HEK293 (cell line): Measurements from ENCODE around the gene ALMS1.

Experiments
- CTCF ChIA-PET: fragments of 350-600 bp; formaldehyde crosslinking; extraction: SDS; loops from one replicate; lab custom pipeline; 2021; ENCODE audit warnings: antibody characterized with exemption; lab: Yijun Ruan, JAX
- POLR2A ChIA-PET: fragments of 300-600 bp; formaldehyde crosslinking; extraction: SDS; loops from one replicate; lab custom pipeline; 2020; ENCODE audit warnings: antibody characterized with exemption, inconsistent platforms; lab: Yijun Ruan, JAX
- H3K27ac ChIP-seq: fragments of 200-500 bp; sonication (Bioruptor generic); 2 replicates; pipeline ENCODE4 v1.5.1; 2014; ENCODE audit warnings: low read depth, low read length, control low read depth, inconsistent platforms; ENCODE audit errors: extremely low read depth
- H3K36me3 ChIP-seq, 2 experiments: fragments of 200-500 bp in 1 of 2; sonication (Bioruptor generic) in 1 of 2; 1 replicate in 1 of 2; 2 replicates in 1 of 2; pipeline ENCODE4 v1.5.1; 2014 to 2017; ENCODE audit warnings: inconsistent platforms in 2 of 2, low read length in 2 of 2; ENCODE audit not compliant: control insufficient read depth in 2 of 2, insufficient read depth in 1 of 2
- H3K4me1 ChIP-seq: fragments of 200-500 bp; sonication (Bioruptor generic); 2 replicates; pipeline ENCODE4 v1.5.1; 2014; ENCODE audit warnings: mild to moderate bottlenecking, low read length, inconsistent platforms; ENCODE audit not compliant: control insufficient read depth, insufficient read depth
- H3K4me3 ChIP-seq: 2 replicates; pipeline ENCODE4 v1.5.1; 2011; ENCODE audit warnings: low read depth, mild to moderate bottlenecking, control low read depth, low read length, moderate library complexity
- H3K9me3 ChIP-seq: fragments of 200-500 bp; sonication (Bioruptor generic); 2 replicates; pipeline ENCODE4 v1.5.1; 2014; ENCODE audit warnings: low read depth, low read length, inconsistent platforms; ENCODE audit not compliant: control insufficient read depth, insufficient read depth
- OSR2 ChIP-seq: fragments of 450-650 bp; formaldehyde crosslinking; IDR thresholded peaks from 2 replicates; pipeline ENCODE4 v1.5.1; 2016; ENCODE audit warnings: missing biosample characterization, missing genetic modification characterization
- RBAK ChIP-seq: fragments of 450-650 bp; formaldehyde crosslinking; IDR thresholded peaks from 2 replicates; pipeline ENCODE4 v1.5.1; 2016; ENCODE audit warnings: missing biosample characterization, missing genetic modification characterization
- SP2 ChIP-seq: fragments of 450-650 bp; formaldehyde crosslinking; IDR thresholded peaks from 2 replicates; pipeline ENCODE4 v1.5.1; 2016; ENCODE audit warnings: missing biosample characterization, missing genetic modification characterization
- ZBTB48 ChIP-seq: fragments of 450-650 bp; formaldehyde crosslinking; IDR thresholded peaks from 2 replicates; pipeline ENCODE4 v1.5.1; 2016; ENCODE audit warnings: missing biosample characterization, missing genetic modification characterization
- ZBTB7A ChIP-seq: fragments of 450-650 bp; formaldehyde crosslinking; IDR thresholded peaks from 2 replicates; pipeline ENCODE4 v1.5.1; 2016; ENCODE audit warnings: low read depth, missing biosample characterization, missing genetic modification characterization
- ZEB2 ChIP-seq: fragments of 450-650 bp; formaldehyde crosslinking; IDR thresholded peaks from 2 replicates; pipeline ENCODE4 v1.5.1; 2016; ENCODE audit warnings: missing biosample characterization, missing genetic modification characterization
- ZNF132 ChIP-seq: fragments of 450-650 bp; formaldehyde crosslinking; IDR thresholded peaks from 2 replicates; pipeline ENCODE4 v1.5.1; 2017; ENCODE audit warnings: missing biosample characterization, missing genetic modification characterization, borderline replicate concordance
- ZNF169 ChIP-seq: fragments of 450-650 bp; formaldehyde crosslinking; IDR thresholded peaks from 2 replicates; pipeline ENCODE4 v1.5.1; 2016; ENCODE audit warnings: missing biosample characterization, missing genetic modification characterization
- ZNF174 ChIP-seq: fragments of 450-650 bp; formaldehyde crosslinking; IDR thresholded peaks from 2 replicates; pipeline ENCODE4 v1.5.0; 2017; ENCODE audit warnings: missing biosample characterization, mild to moderate bottlenecking, missing genetic modification characterization
- ZNF24 ChIP-seq: fragments of 450-650 bp; formaldehyde crosslinking; IDR thresholded peaks from 2 replicates; pipeline ENCODE4 v1.5.1; 2016; ENCODE audit warnings: missing biosample characterization, missing genetic modification characterization
- ZNF302 ChIP-seq: fragments of 450-650 bp; formaldehyde crosslinking; IDR thresholded peaks from 2 replicates; pipeline ENCODE4 v1.5.1; 2016; ENCODE audit warnings: missing biosample characterization, missing genetic modification characterization, low read depth
- ZNF354C ChIP-seq: fragments of 450-650 bp; formaldehyde crosslinking; IDR thresholded peaks from 2 replicates; pipeline ENCODE4 v1.5.1; 2016; ENCODE audit warnings: missing biosample characterization, missing genetic modification characterization, low read depth, borderline replicate concordance
- ZNF549 ChIP-seq: fragments of 450-650 bp; IDR thresholded peaks from 2 replicates; pipeline ENCODE4 v1.5.1; 2018; ENCODE audit warnings: missing biosample characterization, missing genetic modification characterization, mild to moderate bottlenecking, inconsistent platforms, moderate library complexity
- ZNF596 ChIP-seq: fragments of 450-650 bp; IDR thresholded peaks from 2 replicates; pipeline ENCODE4 v1.5.0; 2018; ENCODE audit warnings: missing biosample characterization, mild to moderate bottlenecking, missing genetic modification characterization, moderate library complexity
- ZNF660 ChIP-seq: fragments of 450-650 bp; IDR thresholded peaks from 2 replicates; pipeline ENCODE4 v1.5.1; 2018; ENCODE audit warnings: missing biosample characterization, mild to moderate bottlenecking, missing genetic modification characterization
- ZNF664 ChIP-seq: fragments of 450-650 bp; formaldehyde crosslinking; IDR thresholded peaks from 2 replicates; pipeline ENCODE4 v1.5.1; 2016; ENCODE audit warnings: missing biosample characterization, missing genetic modification characterization
- ZNF785 ChIP-seq: fragments of 450-650 bp; formaldehyde crosslinking; IDR thresholded peaks from 2 replicates; pipeline ENCODE4 v1.5.1; 2016; ENCODE audit warnings: missing biosample characterization, missing genetic modification characterization
- ZNF843 ChIP-seq: fragments of 450-650 bp; formaldehyde crosslinking; IDR thresholded peaks from 2 replicates; pipeline ENCODE4 v1.5.1; 2016; ENCODE audit warnings: missing biosample characterization, missing genetic modification characterization
- ZSCAN4 ChIP-seq: fragments of 450-650 bp; formaldehyde crosslinking; IDR thresholded peaks from 2 replicates; pipeline ENCODE4 v1.5.1; 2017; ENCODE audit warnings: missing biosample characterization, missing genetic modification characterization
- TF ChIP-seq, protein P1 (sequence below): fragments of 450-650 bp; formaldehyde crosslinking; IDR thresholded peaks from 2 replicates; pipeline ENCODE4 v1.5.1; 2016; ENCODE audit warnings: missing biosample characterization, missing genetic modification characterization
- TF ChIP-seq, protein P2 (sequence below): fragments of 450-650 bp; formaldehyde crosslinking; conservative IDR thresholded peaks from 2 replicates; pipeline ENCODE4 v1.5.1; 2016; ENCODE audit warnings: low read depth, missing biosample characterization, missing genetic modification characterization
- TF ChIP-seq, protein P3 (sequence below): fragments of 450-650 bp; formaldehyde crosslinking; IDR thresholded peaks from 2 replicates; pipeline ENCODE4 v1.5.1; 2017; ENCODE audit warnings: missing biosample characterization, missing genetic modification characterization

The ALMS1 gene

GRCh38 chr2:73415906-73416305 is 30.3 kb downstream of the ALMS1 start:
- Histone ChIP-seq H3K36me3 (peaks cover 0 to 4% of the 10 kb centered on the region in 2 experiments; a peak in 1 of 3 replicates), H3K4me3 (no peak overlapping the region), H3K4me1 (no peaks in the 10 kb centered on the region), H3K9me3 (no peaks in the 10 kb centered on the region), H3K27ac (no peak overlapping the region)
- CTCF ChIA-PET = no interaction called here
- POLR2A ChIA-PET = no interaction called here
- no peak for TF ChIP-seq ZNF660 (tag by site-specific recombination)
- TF ChIP-seq OSR2 (tag by site-specific recombination) = no peak
- no peak for TF ChIP-seq ZNF132 (tag by site-specific recombination)
- no peak for TF ChIP-seq ZNF664
- no peak for TF ChIP-seq ZNF596 (tag by site-specific recombination)
- no peak for TF ChIP-seq ZEB2 (tag by site-specific recombination)
- TF ChIP-seq ZNF354C (tag by site-specific recombination) = no peak
- TF ChIP-seq, protein P1, sequence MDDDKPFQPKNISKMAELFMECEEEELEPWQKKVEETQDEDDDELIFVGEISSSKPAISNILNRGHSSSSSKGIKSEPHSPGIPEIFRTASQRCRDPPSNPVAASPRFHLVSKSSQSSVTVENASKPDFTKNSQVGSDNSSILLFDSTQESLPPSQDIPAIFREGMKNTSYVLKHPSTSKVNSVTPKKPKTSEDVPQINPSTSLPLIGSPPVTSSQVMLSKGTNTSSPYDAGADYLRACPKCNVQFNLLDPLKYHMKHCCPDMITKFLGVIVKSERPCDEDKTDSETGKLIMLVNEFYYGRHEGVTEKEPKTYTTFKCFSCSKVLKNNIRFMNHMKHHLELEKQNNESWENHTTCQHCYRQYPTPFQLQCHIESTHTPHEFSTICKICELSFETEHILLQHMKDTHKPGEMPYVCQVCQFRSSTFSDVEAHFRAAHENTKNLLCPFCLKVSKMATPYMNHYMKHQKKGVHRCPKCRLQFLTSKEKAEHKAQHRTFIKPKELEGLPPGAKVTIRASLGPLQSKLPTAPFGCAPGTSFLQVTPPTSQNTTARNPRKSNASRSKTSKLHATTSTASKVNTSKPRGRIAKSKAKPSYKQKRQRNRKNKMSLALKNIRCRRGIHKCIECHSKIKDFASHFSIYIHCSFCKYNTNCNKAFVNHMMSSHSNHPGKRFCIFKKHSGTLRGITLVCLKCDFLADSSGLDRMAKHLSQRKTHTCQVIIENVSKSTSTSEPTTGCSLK (tag by site-specific recombination) = no peak
- no peak for TF ChIP-seq ZNF785
- no peak for TF ChIP-seq ZNF549 (tag by site-specific recombination)
- TF ChIP-seq, protein P2, sequence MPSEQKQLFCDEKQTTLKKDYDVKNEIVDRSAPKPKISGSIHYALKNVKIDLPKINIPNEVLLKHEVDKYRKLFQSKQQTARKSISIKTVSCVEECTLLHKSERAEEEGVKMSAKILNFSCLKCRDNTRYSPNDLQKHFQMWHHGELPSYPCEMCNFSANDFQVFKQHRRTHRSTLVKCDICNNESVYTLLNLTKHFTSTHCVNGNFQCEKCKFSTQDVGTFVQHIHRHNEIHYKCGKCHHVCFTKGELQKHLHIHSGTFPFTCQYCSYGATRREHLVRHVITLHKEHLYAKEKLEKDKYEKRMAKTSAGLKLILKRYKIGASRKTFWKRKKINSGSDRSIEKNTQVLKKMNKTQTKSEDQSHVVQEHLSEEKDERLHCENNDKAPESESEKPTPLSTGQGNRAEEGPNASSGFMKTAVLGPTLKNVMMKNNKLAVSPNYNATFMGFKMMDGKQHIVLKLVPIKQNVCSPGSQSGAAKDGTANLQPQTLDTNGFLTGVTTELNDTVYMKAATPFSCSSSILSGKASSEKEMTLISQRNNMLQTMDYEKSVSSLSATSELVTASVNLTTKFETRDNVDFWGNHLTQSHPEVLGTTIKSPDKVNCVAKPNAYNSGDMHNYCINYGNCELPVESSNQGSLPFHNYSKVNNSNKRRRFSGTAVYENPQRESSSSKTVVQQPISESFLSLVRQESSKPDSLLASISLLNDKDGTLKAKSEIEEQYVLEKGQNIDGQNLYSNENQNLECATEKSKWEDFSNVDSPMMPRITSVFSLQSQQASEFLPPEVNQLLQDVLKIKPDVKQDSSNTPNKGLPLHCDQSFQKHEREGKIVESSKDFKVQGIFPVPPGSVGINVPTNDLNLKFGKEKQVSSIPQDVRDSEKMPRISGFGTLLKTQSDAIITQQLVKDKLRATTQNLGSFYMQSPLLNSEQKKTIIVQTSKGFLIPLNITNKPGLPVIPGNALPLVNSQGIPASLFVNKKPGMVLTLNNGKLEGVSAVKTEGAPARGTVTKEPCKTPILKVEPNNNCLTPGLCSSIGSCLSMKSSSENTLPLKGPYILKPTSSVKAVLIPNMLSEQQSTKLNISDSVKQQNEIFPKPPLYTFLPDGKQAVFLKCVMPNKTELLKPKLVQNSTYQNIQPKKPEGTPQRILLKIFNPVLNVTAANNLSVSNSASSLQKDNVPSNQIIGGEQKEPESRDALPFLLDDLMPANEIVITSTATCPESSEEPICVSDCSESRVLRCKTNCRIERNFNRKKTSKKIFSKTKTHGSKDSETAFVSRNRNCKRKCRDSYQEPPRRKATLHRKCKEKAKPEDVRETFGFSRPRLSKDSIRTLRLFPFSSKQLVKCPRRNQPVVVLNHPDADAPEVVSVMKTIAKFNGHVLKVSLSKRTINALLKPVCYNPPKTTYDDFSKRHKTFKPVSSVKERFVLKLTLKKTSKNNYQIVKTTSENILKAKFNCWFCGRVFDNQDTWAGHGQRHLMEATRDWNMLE (tag by site-specific recombination) = no peak
- TF ChIP-seq ZNF174 (tag by site-specific recombination) = no peak
- TF ChIP-seq ZNF843 = no peak
- no peak for TF ChIP-seq ZNF169 (tag by site-specific recombination)
- no peak for TF ChIP-seq ZNF24 (tag by site-specific recombination)
- TF ChIP-seq ZBTB48 (tag by site-specific recombination) = no peak
- TF ChIP-seq, protein P3, sequence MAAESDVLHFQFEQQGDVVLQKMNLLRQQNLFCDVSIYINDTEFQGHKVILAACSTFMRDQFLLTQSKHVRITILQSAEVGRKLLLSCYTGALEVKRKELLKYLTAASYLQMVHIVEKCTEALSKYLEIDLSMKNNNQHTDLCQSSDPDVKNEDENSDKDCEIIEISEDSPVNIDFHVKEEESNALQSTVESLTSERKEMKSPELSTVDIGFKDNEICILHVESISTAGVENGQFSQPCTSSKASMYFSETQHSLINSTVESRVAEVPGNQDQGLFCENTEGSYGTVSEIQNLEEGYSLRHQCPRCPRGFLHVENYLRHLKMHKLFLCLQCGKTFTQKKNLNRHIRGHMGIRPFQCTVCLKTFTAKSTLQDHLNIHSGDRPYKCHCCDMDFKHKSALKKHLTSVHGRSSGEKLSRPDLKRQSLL (tag by site-specific recombination) = no peak
- no peak for TF ChIP-seq RBAK (tag by site-specific recombination)
- no peak for TF ChIP-seq ZBTB7A (tag by site-specific recombination)

- Histone ChIP-seq H3K27ac (no peak overlapping the region), H3K9me3 (no peaks in the 10 kb centered on the region), H3K36me3 (peaks cover 0 to 9% of the 10 kb centered on the region in 2 experiments; a peak in 1 of 3 replicates), H3K4me3 (no peak overlapping the region), H3K4me1 (no peaks in the 10 kb centered on the region)
- ChIA-PET CTCF (no interaction called here), POLR2A (no interaction called here)
- TF ChIP-seq ZSCAN4 (no peak), ZNF302 (tag by site-specific recombination) (no peak), SP2 (no peak)
- TF ChIP-seq, protein P2 (tag by site-specific recombination) = no peak
Measured at GRCh38 chr2:73418343-73418742, 32.7 kb downstream of the ALMS1 start.
